ENCODE data around the gene PLCB1. TPM values are rescaled to one million over a fixed set of nuclear protein-coding genes. Genes with fewer than 3 reads are reported as not detected.

Gene PLCB1
- total and polyA plus RNA-seq, 2 experiments from 2014 or later: 14.9 to 20.7 TPM

- TF ChIP-seq REST (IDR thresholded peaks at IDR 0.05; ENCODE audit: unreplicated experiment): no peak
These were observed 317.1 kb downstream of the PLCB1 start (continued) for GRCh38 chr20:8449123-8449522.

DNA sequence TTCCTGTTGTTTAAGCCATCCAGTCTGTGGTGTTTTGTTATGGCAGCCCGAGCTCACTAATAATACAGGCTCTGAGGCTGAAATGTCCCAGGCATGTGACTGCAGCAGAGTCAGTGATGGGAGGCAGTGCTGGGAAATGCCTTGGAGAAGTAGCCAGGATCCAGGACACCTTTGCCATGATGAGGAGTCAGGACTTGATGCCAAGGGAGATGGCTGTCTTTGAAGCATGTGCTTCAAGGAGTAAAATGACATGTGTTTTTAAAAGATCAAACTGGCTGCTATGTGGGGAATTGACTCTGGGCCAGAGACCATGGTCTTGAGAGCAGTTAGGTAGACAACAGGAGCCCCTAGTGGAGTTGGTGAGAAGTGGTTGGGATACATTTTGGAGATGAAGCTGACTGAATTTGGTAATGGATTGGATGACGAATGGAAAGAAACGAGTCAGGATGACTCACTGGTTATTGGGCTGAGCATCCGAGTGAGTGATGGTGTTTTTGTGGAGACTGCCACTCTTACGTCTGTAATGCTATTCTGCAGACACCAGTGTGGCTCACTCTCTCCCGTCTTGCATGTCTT, 322.2 kb downstream of the PLCB1 start:
- H3K36me3 Mint-ChIP-seq (ENCODE audit: low read depth): no peaks in the 10 kb centered on the region
- no peaks in the 10 kb centered on the region for H3K79me2 ChIP-seq (replicated peaks; ENCODE audit: insufficient read depth)
- H3K4me3 ChIP-seq: no peak overlapping the region
- no peaks in the 10 kb centered on the region for H3K4me1 Mint-ChIP-seq
- no peaks in the 10 kb centered on the region for H3K9me3 Mint-ChIP-seq
- no peaks in the 10 kb centered on the region for H3K36me3 ChIP-seq (ENCODE audit: insufficient read depth)
- H3F3A ChIP-seq (replicated peaks; ENCODE audit: low read depth): no peaks in the 10 kb centered on the region
- H3K9me2 ChIP-seq (ENCODE audit: insufficient read depth): no peaks in the 10 kb centered on the region
- H2AFZ ChIP-seq: no peak overlapping the region
- DNase-seq (ENCODE audit: low spot score) (peak; percentile 66), ATAC-seq (peak; percentile 71)
- no peak overlapping the region for H3K4me2 ChIP-seq
- H3K27ac Mint-ChIP-seq: no peak overlapping the region
- peaks cover 1% of the 10 kb centered on the region for H3K27me3 Mint-ChIP-seq (ENCODE audit: insufficient read depth, low read depth, poor library complexity)
- H4K20me1 ChIP-seq (replicated peaks; ENCODE audit: insufficient read depth): 0 out of 2 replicates have a peak, but pooled peaks cover under 1% of the 10 kb centered on the region
- TF ChIP-seq STAT1 (IDR thresholded peaks at IDR 0.05; ENCODE audit: unreplicated experiment): no peak
- TF ChIP-seq CTCF (conservative IDR thresholded peaks at IDR 0.05; ENCODE audit: low read depth in 2 of 2): peak; percentile 52 to 60
- H3K27me3 ChIP-seq (ENCODE audit: insufficient read depth): no peaks in the 10 kb centered on the region
- no peak overlapping the region for H3K27ac ChIP-seq (ENCODE audit: low read depth)
- no peak overlapping the region for H3K4me3 Mint-ChIP-seq
- no peaks in the 10 kb centered on the region for H3K4me1 ChIP-seq (ENCODE audit: insufficient read depth)

- DNase-seq (ENCODE audit: low spot score) (no peak), ATAC-seq (no peak)
- H3K27me3 Mint-ChIP-seq (ENCODE audit: insufficient read depth, low read depth, poor library complexity): peaks cover 1% of the 10 kb centered on the region
- H3K27ac ChIP-seq (ENCODE audit: low read depth): no peak overlapping the region
- no peak overlapping the region for H3K27ac Mint-ChIP-seq
- H3K9me2 ChIP-seq (ENCODE audit: insufficient read depth): no peaks in the 10 kb centered on the region
- no peaks in the 10 kb centered on the region for H3K36me3 Mint-ChIP-seq (ENCODE audit: low read depth)
- TF ChIP-seq STAT1 (IDR thresholded peaks at IDR 0.05; ENCODE audit: unreplicated experiment): no peak
- TF ChIP-seq POLR2AphosphoS5 (IDR thresholded peaks at IDR 0.05; ENCODE audit: low read depth): no peak
- no peak for TF ChIP-seq EZH2phosphoT487 (IDR thresholded peaks at IDR 0.05; ENCODE audit: unreplicated experiment)
- no peaks in the 10 kb centered on the region for H3K9me3 Mint-ChIP-seq
- H3F3A ChIP-seq (replicated peaks; ENCODE audit: low read depth): no peaks in the 10 kb centered on the region
- no peaks in the 10 kb centered on the region for H3K36me3 ChIP-seq (ENCODE audit: insufficient read depth)
- H3K4me1 ChIP-seq (ENCODE audit: insufficient read depth): no peaks in the 10 kb centered on the region
- no peak overlapping the region for H3K4me2 ChIP-seq
- no peak overlapping the region for H2AFZ ChIP-seq
- H3K27me3 ChIP-seq (ENCODE audit: insufficient read depth): no peaks in the 10 kb centered on the region
- no peak overlapping the region for H3K4me3 ChIP-seq
- H3K79me2 ChIP-seq (replicated peaks; ENCODE audit: insufficient read depth): no peaks in the 10 kb centered on the region
- no peak overlapping the region for H3K4me3 Mint-ChIP-seq
- 0 out of 2 replicates have a peak, but pooled peaks cover 3% of the 10 kb centered on the region for H4K20me1 ChIP-seq (replicated peaks; ENCODE audit: insufficient read depth)
- no peaks in the 10 kb centered on the region for H3K4me1 Mint-ChIP-seq
These were observed 324.7 kb downstream of the PLCB1 start for GRCh38 chr20:8456765-8457164.
